NOMO-1 (cell line): ENCODE measurements around the gene FUBP3.
A peak's percentile ranks its signal among the peaks of the same experiment; 100 is the strongest.

Experiments
- DNase-seq, 2 experiments: peaks; one replicate each; lab custom pipeline; 2025; ENCODE audit not compliant: unreplicated experiment in 2 of 2; lab: John Stamatoyannopoulos, UW

FUBP3 gene

GRCh38 chr9:130578865-130579737 is at the start of gene FUBP3:
TSS of gene FUBP3 (plus strand) at chr9:130579577. CDS start at chr9:130579681, 104 bp downstream.
- peak; percentile 83 to 88 for DNase-seq

GRCh38 chr9:130530938-130531337 is 48.4 kb upstream of the FUBP3 start:
- DNase-seq, result no peak

GRCh38 chr9:130531670-130532069 is 47.7 kb upstream of the FUBP3 start:
- no peak for DNase-seq

- no peak for DNase-seq
Observed at GRCh38 chr9:130532426-130533080, 46.8 kb upstream of the FUBP3 start.

- no peak for DNase-seq
Observed at GRCh38 chr9:130535818-130536521, 43.4 kb upstream of the FUBP3 start.

- DNase-seq, result no peak
Observed at GRCh38 chr9:130536701-130537107, 42.7 kb upstream of the FUBP3 start.

- peak in 1 of 2 experiments; percentile 10 for DNase-seq
Observed at GRCh38 chr9:130537346-130538050, 41.9 kb upstream of the FUBP3 start.

- DNase-seq, result peak in 1 of 2 experiments; percentile 14
Observed at GRCh38 chr9:130539420-130540223, 39.8 kb upstream of the FUBP3 start.

- DNase-seq, result no peak
Observed at GRCh38 chr9:130541533-130541932, 37.8 kb upstream of the FUBP3 start.

- no peak for DNase-seq
Observed at GRCh38 chr9:130542038-130542437, 37.3 kb upstream of the FUBP3 start.

GRCh38 chr9:130542457-130543228 is 36.7 kb upstream of the FUBP3 start:
- DNase-seq, result peak in 1 of 2 experiments; percentile 33

GRCh38 chr9:130543368-130543767 is 36.0 kb upstream of the FUBP3 start:
- DNase-seq, result peak; percentile 48 to 66

GRCh38 chr9:130543859-130544258 is 35.5 kb upstream of the FUBP3 start:
- DNase-seq, result peak; percentile 81 to 85

GRCh38 chr9:130544364-130544763 is 35.0 kb upstream of the FUBP3 start:
- DNase-seq, result no peak

GRCh38 chr9:130548103-130548502 is 31.3 kb upstream of the FUBP3 start:
- DNase-seq, result no peak

GRCh38 chr9:130549093-130549735 is 30.2 kb upstream of the FUBP3 start:
- no peak for DNase-seq

- DNase-seq, result no peak
Observed at GRCh38 chr9:130554606-130555005, 24.8 kb upstream of the FUBP3 start.

- DNase-seq, result no peak
Observed at GRCh38 chr9:130555061-130555460, 24.3 kb upstream of the FUBP3 start.

GRCh38 chr9:130555968-130556367 is 23.4 kb upstream of the FUBP3 start:
- no peak for DNase-seq
